H9 (cell line): Measurements from ENCODE around the gene MLH1. TPM values are rescaled to one million over a fixed set of nuclear protein-coding genes. Genes with fewer than 3 reads are reported as not detected.

ENCODE experiments used
- DNase-seq: peaks from one replicate; pipeline ENCODE4 v3.0.0-alpha.2; 2017
- H2AFZ ChIP-seq: one replicate; pipeline ENCODE4 v1.6.1; 2013; ENCODE audit warnings: mild to moderate bottlenecking, low read length, control low read depth, moderate library complexity
- H2AK5ac ChIP-seq: 2 replicates; pipeline ENCODE4 v1.6.1; 2013; ENCODE audit warnings: low read length, control low read depth, mixed read lengths; ENCODE audit not compliant: insufficient read length
- H2BK120ac ChIP-seq: one replicate; pipeline ENCODE4 v1.6.1; 2013; ENCODE audit warnings: low read depth, mild to moderate bottlenecking, low read length, control low read depth, inconsistent platforms; ENCODE audit not compliant: poor library complexity, severe bottlenecking
- H2BK12ac ChIP-seq: 2 replicates; pipeline ENCODE4 v1.6.1; 2013; ENCODE audit warnings: low read length, control low read depth, mixed read lengths, low read depth; ENCODE audit not compliant: insufficient read length
- H2BK15ac ChIP-seq: 2 replicates; pipeline ENCODE4 v1.6.1; 2013; ENCODE audit warnings: low read depth, low read length, control low read depth
- H2BK20ac ChIP-seq: one replicate; pipeline ENCODE4 v1.6.1; 2013; ENCODE audit warnings: low read depth, mild to moderate bottlenecking, low read length, control low read depth, inconsistent platforms; ENCODE audit not compliant: poor library complexity, severe bottlenecking
- H2BK5ac ChIP-seq: 2 replicates; pipeline ENCODE4 v1.6.1; 2013; ENCODE audit warnings: low read length, control low read depth, mixed read lengths; ENCODE audit not compliant: insufficient read length
- H3K14ac ChIP-seq: 2 replicates; pipeline ENCODE4 v1.6.1; 2013; ENCODE audit warnings: low read length, control low read depth; ENCODE audit not compliant: insufficient read depth
- H3K18ac ChIP-seq: 2 replicates; pipeline ENCODE4 v1.6.1; 2013; ENCODE audit warnings: low read depth, mild to moderate bottlenecking, mixed read lengths, low read length, control low read depth; ENCODE audit not compliant: insufficient read length
- H3K23ac ChIP-seq: 2 replicates; pipeline ENCODE4 v1.6.1; 2013; ENCODE audit warnings: low read length, control low read depth, mixed read lengths, low read depth; ENCODE audit not compliant: insufficient read length
- H3K23me2 ChIP-seq: 2 replicates; pipeline ENCODE4 v1.6.1; 2013; ENCODE audit warnings: low read depth, mild to moderate bottlenecking, mixed read lengths, low read length, control low read depth; ENCODE audit not compliant: insufficient read length, poor library complexity, severe bottlenecking
- H3K27ac ChIP-seq: 2 replicates; pipeline ENCODE4 v1.5.1; 2013; ENCODE audit warnings: low read length, control low read depth, mixed read lengths, low read depth; ENCODE audit not compliant: insufficient read length
- H3K27me3 ChIP-seq: 2 replicates; pipeline ENCODE4 v1.6.1; 2013; ENCODE audit warnings: low read length, control low read depth, inconsistent platforms; ENCODE audit not compliant: insufficient read depth
- H3K4ac ChIP-seq: 2 replicates; pipeline ENCODE4 v1.6.1; 2013; ENCODE audit warnings: low read depth, mild to moderate bottlenecking, control low read depth, inconsistent platforms, low read length, moderate library complexity
- H3K4me1 ChIP-seq: 2 replicates; pipeline ENCODE4 v1.6.1; 2013; ENCODE audit warnings: low read length, control low read depth, inconsistent platforms; ENCODE audit not compliant: insufficient read depth
- H3K4me2 ChIP-seq: 2 replicates; pipeline ENCODE4 v1.6.1; 2013; ENCODE audit warnings: low read length, control low read depth, mixed read lengths; ENCODE audit not compliant: insufficient read length, insufficient read depth
- H3K56ac ChIP-seq: 2 replicates; pipeline ENCODE4 v1.6.1; 2013; ENCODE audit warnings: low read depth, mild to moderate bottlenecking, mixed read lengths, low read length, control low read depth; ENCODE audit not compliant: insufficient read length
- H3K79me1 ChIP-seq: 2 replicates; pipeline ENCODE4 v1.6.1; 2013; ENCODE audit warnings: low read depth, mild to moderate bottlenecking, moderate library complexity, low read length, control low read depth, inconsistent platforms; ENCODE audit not compliant: insufficient read depth, poor library complexity, severe bottlenecking
- H3K79me2 ChIP-seq: 2 replicates; pipeline ENCODE4 v1.6.1; 2013; ENCODE audit warnings: low read length, control low read depth, inconsistent platforms; ENCODE audit not compliant: insufficient read depth
- H3K9ac ChIP-seq: 2 replicates; pipeline ENCODE4 v1.6.1; 2013; ENCODE audit warnings: low read length, control low read depth, mixed read lengths; ENCODE audit not compliant: insufficient read length; ENCODE audit errors: extremely low read depth
- H3K9me3 ChIP-seq: one replicate; pipeline ENCODE4 v1.6.1; 2013; ENCODE audit warnings: low read depth, low read length, inconsistent platforms; ENCODE audit not compliant: control insufficient read depth
- H3T11ph ChIP-seq: one replicate; pipeline ENCODE4 v1.6.1; 2013; ENCODE audit warnings: mild to moderate bottlenecking, low read length, control low read depth, inconsistent platforms
- H4K20me1 ChIP-seq: one replicate; pipeline ENCODE4 v1.6.1; 2013; ENCODE audit not compliant: control insufficient read depth, insufficient read length, insufficient read depth
- H4K5ac ChIP-seq: 2 replicates; pipeline ENCODE4 v1.6.1; 2013; ENCODE audit warnings: low read depth, mild to moderate bottlenecking, mixed read lengths, low read length, control low read depth; ENCODE audit not compliant: insufficient read length
- H4K8ac ChIP-seq: replicated peaks from 2 replicates; pipeline ENCODE4 v1.6.1; 2013; ENCODE audit warnings: low read length, control low read depth, mixed read lengths, low read depth; ENCODE audit not compliant: insufficient read length
- H4K91ac ChIP-seq: 2 replicates; pipeline ENCODE4 v1.6.1; 2013; ENCODE audit warnings: low read depth, mild to moderate bottlenecking, moderate library complexity, mixed read lengths, low read length, control low read depth; ENCODE audit not compliant: insufficient read length
- H3K27ac Mint-ChIP-seq, 3 experiments: 2 replicates in 2 of 3; 3 replicates in 1 of 3; pipeline ENCODE4 v1.8.0; 2020 to 2021; ENCODE audit warnings: mixed read lengths in 3 of 3, mild to moderate bottlenecking in 1 of 3, moderate library complexity in 1 of 3
- H3K27me3 Mint-ChIP-seq: 2 replicates; pipeline ENCODE4 v1.8.0; 2021; ENCODE audit warnings: low read depth, mild to moderate bottlenecking, moderate library complexity, mixed read lengths
- H3K36me3 Mint-ChIP-seq, 3 experiments: 2 replicates in 2 of 3; 3 replicates in 1 of 3; pipeline ENCODE4 v1.8.0; 2020 to 2021; ENCODE audit warnings: low read depth in 3 of 3, mixed read lengths in 3 of 3; ENCODE audit not compliant: insufficient read depth in 1 of 3
- H3K4me1 Mint-ChIP-seq, 2 experiments: 2 replicates each; pipeline ENCODE4 v1.8.0; 2020; ENCODE audit warnings: mixed read lengths in 2 of 2
- H3K4me3 Mint-ChIP-seq, 2 experiments: 2 replicates in 1 of 2; 3 replicates in 1 of 2; pipeline ENCODE4 v1.8.0; 2020 to 2021; ENCODE audit warnings: mild to moderate bottlenecking in 2 of 2, mixed read lengths in 2 of 2, moderate library complexity in 1 of 2
- H3K9me3 Mint-ChIP-seq, 2 experiments: 2 replicates in 1 of 2; 3 replicates in 1 of 2; pipeline ENCODE4 v1.8.0; 2020; ENCODE audit warnings: mild to moderate bottlenecking in 2 of 2, mixed read lengths in 2 of 2, moderate library complexity in 1 of 2
- CTCF ChIP-seq: fragments of 200-600 bp; sonication (generic); conservative IDR thresholded peaks from 3 replicates; pipeline ENCODE4 v1.8.0; 2021; ENCODE audit warnings: antibody characterized with exemption, mild to moderate bottlenecking
- WGBS: extraction: QIAGEN DNeasy Blood & Tissue Kit; methylation state at CpG from one replicate; pipeline ENCODE4 v1.1.7; 2013; ENCODE audit warnings: missing lambda C conversion rate, low lambda C conversion rate, mixed read lengths; ENCODE audit not compliant: insufficient read length; ENCODE audit errors: extremely low coverage; 5-methylcytosine and 5-hydroxymethylcytosine counted together
- total RNA-seq: library from RNA; stranded (reverse); gene quantifications from 2 replicates; pipeline ENCODE4 v1.2.1, GENCODE V29; 2021

Gene MLH1
- total RNA-seq, 1 experiment from 2014 or later, result 45.1 TPM

- Histone ChIP-seq H4K91ac (no peak overlapping the region), H4K8ac (no peak overlapping the region), H3K14ac (no peak overlapping the region), H3K79me1 (peaks cover 3% of the 10 kb centered on the region), H4K20me1 (no peaks in the 10 kb centered on the region), H3K4me2 (no peak overlapping the region), H3K18ac (no peak overlapping the region), H3K27me3 (no peaks in the 10 kb centered on the region), H2BK120ac (no peak overlapping the region), H2AFZ (no peak overlapping the region), H2BK20ac (no peak overlapping the region), H3K9me3 (no peaks in the 10 kb centered on the region), H3K9ac (no peak overlapping the region), H3K23ac (no peak overlapping the region), H3K4me1 (no peaks in the 10 kb centered on the region), H2AK5ac (no peak overlapping the region), H2BK12ac (no peak overlapping the region), H3K56ac (no peak overlapping the region), H4K5ac (no peak overlapping the region), H3K4ac (no peak overlapping the region), H2BK15ac (no peak overlapping the region), H3T11ph (no peak overlapping the region), H3K27ac (no peak overlapping the region), H2BK5ac (no peak overlapping the region), H3K79me2 (no peaks in the 10 kb centered on the region; the same call in 1 of the 2 replicates), H3K23me2 (no peaks in the 10 kb centered on the region)
- no peak overlapping the region for H3K27ac Mint-ChIP-seq
- no CpG with 5 or more reads among the region's 1 CpG for WGBS
- H3K36me3 Mint-ChIP-seq, result peaks cover 44 to 77% (median 66%) of the 10 kb centered on the region in 3 experiments
- no peak for DNase-seq
- H3K4me1 Mint-ChIP-seq, result no peaks in the 10 kb centered on the region
- no peak for TF ChIP-seq CTCF
- H3K4me3 Mint-ChIP-seq, result no peak overlapping the region
- H3K9me3 Mint-ChIP-seq, result peaks cover 0 to 4% of the 10 kb centered on the region in 2 experiments; a peak in 1 of 5 replicates
- no peaks in the 10 kb centered on the region for H3K27me3 Mint-ChIP-seq
These were observed 35.8 kb downstream of the MLH1 start for GRCh38 chr3:37029111-37029510.
